Esophagus muscularis mucosa (tissue), 4 donors: ENCODE data around the gene CEP164. TPM values are rescaled to one million over a fixed set of nuclear protein-coding genes. Genes with fewer than 3 reads are reported as not detected.

Source experiments
- DNase-seq: peaks from one replicate; pipeline ENCODE4 v3.0.0-alpha.2; 2017; ENCODE audit errors: extremely low spot score
- H3K27ac ChIP-seq, 4 donors: fragments of 200-600 bp; sonication (generic); replicated peaks in 1 of 4; 1 replicate in 3 of 4; 2 replicates in 1 of 4; pipeline ENCODE4 v1.5.1; 2016 to 2019; ENCODE audit warnings: mild to moderate bottlenecking in 1 of 4
- H3K27me3 ChIP-seq, 4 donors: fragments of 200-600 bp; sonication (generic); one replicate each; pipeline versions ENCODE4 v1.5.1 to v1.6.0; 2016 to 2019
- H3K36me3 ChIP-seq, 4 donors: fragments of 200-600 bp; sonication (generic); one replicate each; pipeline ENCODE4 v1.5.1; 2016 to 2019
- H3K4me1 ChIP-seq, 4 donors: fragments of 200-600 bp; sonication (generic); one replicate each; pipeline ENCODE4 v1.5.1; 2016 to 2019
- H3K4me3 ChIP-seq, 4 donors: fragments of 200-600 bp; sonication (generic); 1 replicate in 2 of 4; 2 replicates in 2 of 4; pipeline ENCODE4 v1.5.1; 2016 to 2019; ENCODE audit warnings: mild to moderate bottlenecking in 4 of 4, moderate library complexity in 1 of 4
- H3K9me3 ChIP-seq, 4 donors: fragments of 200-600 bp; sonication (generic); 1 replicate in 3 of 4; 2 replicates in 1 of 4; pipeline ENCODE4 v1.5.1; 2016 to 2019
- EP300 ChIP-seq: sonication (generic); formaldehyde crosslinking; IDR thresholded peaks from one replicate; pipeline ENCODE4 v1.6.1; 2017; ENCODE audit warnings: antibody characterized with exemption
- POLR2A ChIP-seq: fragments of 450-650 bp; IDR thresholded peaks from one replicate; pipeline ENCODE4 v1.6.1; 2017; ENCODE audit warnings: antibody characterized with exemption, moderate library complexity, mild to moderate bottlenecking, low read depth
- POLR2AphosphoS5 ChIP-seq, 2 donors: sonication (generic); formaldehyde crosslinking; IDR thresholded peaks; one replicate each; pipeline ENCODE4 v1.6.1; 2017; ENCODE audit warnings: antibody characterized with exemption in 2 of 2
- WGBS: methylation state at CpG from one replicate; pipeline ENCODE4 v1.1.5; 2018; 5-methylcytosine and 5-hydroxymethylcytosine counted together
- intact Hi-C: fragments of 100-400 bp; cut with DNase I; formaldehyde crosslinking; loops from one replicate; pipeline ENCODE4 v1.15.1; 2023
- total RNA-seq, 4 donors: library from RNA; depleted of rRNA; stranded (reverse); fragments of >200 nt; gene quantifications; one replicate each; pipeline versions ENCODE4 v1.1.0 to v1.2.1, GENCODE V29; 2016
- TF ChIP-seq, protein P1 (sequence below), 3 experiments: fragments of 200-600 bp in 2 of 3; fragments of 450-650 bp in 1 of 3; sonication (generic) in 2 of 3; IDR thresholded peaks; one replicate each; pipeline ENCODE4 v1.5.1; 2017 to 2019; ENCODE audit warnings: antibody characterized with exemption in 3 of 3, mild to moderate bottlenecking in 2 of 3, moderate library complexity in 1 of 3

Gene CEP164
- total RNA-seq, 4 donors from 2014 or later = 16.4 to 21.2 (median 18.7) TPM

DNA sequence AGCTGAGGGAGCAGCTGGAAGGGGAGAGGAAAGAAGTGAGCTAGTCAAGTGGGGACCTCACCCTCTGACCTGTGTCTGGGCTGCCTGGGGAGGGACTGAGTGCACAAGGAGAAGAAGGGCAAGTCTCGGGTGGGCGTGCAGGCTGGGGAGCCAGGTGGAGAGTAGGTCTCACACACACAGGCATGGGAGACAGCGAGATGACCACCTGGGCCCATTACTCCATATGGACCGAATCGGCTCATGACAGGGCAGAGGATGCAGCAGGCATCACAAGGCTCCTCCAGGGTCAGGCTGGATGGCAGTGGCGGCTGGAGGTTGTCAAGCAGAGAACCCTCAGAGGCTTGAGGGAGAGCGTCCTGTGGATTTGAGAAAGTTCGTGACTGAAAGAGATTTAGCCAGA lies 63.5 kb downstream of the CEP164 start:
- WGBS = 94% methylated on average over 7 of the region's 8 CpGs
- Histone ChIP-seq H3K4me3 (no peak overlapping the region), H3K36me3 (peaks cover 73 to 100% (median 87%) of the 10 kb centered on the region in 4 donors), H3K27ac (no peak overlapping the region), H3K4me1 (no peaks in the 10 kb centered on the region), H3K27me3 (no peaks in the 10 kb centered on the region), H3K9me3 (no peaks in the 10 kb centered on the region)
- intact Hi-C loops = no loop called here
- TF ChIP-seq EP300 (no peak), POLR2A (no peak), POLR2AphosphoS5 (IDR thresholded peaks at IDR 0.05) (no peak)
- TF ChIP-seq, protein P1, sequence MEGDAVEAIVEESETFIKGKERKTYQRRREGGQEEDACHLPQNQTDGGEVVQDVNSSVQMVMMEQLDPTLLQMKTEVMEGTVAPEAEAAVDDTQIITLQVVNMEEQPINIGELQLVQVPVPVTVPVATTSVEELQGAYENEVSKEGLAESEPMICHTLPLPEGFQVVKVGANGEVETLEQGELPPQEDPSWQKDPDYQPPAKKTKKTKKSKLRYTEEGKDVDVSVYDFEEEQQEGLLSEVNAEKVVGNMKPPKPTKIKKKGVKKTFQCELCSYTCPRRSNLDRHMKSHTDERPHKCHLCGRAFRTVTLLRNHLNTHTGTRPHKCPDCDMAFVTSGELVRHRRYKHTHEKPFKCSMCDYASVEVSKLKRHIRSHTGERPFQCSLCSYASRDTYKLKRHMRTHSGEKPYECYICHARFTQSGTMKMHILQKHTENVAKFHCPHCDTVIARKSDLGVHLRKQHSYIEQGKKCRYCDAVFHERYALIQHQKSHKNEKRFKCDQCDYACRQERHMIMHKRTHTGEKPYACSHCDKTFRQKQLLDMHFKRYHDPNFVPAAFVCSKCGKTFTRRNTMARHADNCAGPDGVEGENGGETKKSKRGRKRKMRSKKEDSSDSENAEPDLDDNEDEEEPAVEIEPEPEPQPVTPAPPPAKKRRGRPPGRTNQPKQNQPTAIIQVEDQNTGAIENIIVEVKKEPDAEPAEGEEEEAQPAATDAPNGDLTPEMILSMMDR (IDR thresholded peaks at IDR 0.05) = no peak
- DNase-seq = no peak

DNA sequence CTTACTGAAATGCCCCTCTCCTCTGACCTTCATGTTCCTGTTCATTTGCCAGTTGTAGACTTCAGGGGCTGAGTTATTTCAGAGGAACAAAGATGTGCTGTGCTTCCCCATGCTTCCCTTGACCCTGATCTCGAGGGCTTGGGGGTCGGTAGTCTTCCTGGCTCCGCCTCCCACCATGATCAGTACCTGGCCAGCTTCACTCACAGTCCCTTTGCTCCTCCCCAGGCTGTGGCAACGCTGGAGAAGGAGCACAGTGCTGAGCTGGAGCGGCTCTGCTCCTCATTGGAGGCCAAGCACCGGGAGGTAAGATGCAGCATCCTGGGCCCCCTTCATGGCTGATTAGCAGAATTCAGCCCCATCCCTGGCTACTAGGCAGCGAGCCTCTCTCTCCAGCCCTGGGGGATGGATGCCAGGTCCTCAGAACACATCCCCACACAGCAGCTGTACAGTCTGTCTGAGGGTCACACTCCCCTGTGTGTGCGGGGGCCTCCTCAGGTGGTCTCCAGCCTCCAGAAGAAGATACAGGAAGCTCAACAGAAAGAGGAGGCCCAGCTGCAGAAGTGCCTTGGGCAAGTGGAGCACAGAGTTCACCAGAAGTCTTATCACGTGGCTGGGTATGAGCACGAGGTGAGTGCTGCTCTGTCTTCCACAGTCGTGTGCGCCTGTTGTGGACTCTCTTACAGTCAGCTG lies 64.5 kb downstream of the CEP164 start:
- intact Hi-C loops = no loop called here

DNA sequence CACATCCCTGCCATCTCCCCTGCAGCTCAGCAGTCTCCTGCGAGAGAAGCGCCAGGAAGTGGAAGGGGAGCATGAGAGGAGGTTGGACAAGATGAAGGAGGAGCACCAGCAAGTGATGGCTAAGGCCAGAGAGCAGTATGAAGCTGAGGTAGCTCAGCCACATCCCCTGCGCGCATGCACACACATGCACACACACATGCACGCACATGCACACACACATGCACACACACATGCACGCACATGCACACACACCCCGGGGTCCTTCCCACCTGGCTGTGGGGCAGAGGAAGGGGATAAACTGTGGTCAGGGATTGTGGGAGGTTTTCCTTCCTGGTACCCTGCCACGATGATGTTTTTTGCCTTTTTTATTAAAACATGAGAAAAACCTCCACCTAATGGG lies 65.3 kb downstream of the CEP164 start:
- no peak overlapping the region for H3K27ac ChIP-seq
- H3K4me3 ChIP-seq = no peak overlapping the region
- DNase-seq = no peak
- TF ChIP-seq POLR2AphosphoS5 (IDR thresholded peaks at IDR 0.05) = no peak
- TF ChIP-seq, protein P1 (IDR thresholded peaks at IDR 0.05) = no peak
- TF ChIP-seq POLR2A = no peak
- TF ChIP-seq EP300 = no peak
- H3K36me3 ChIP-seq = peaks cover 74 to 100% (median 89%) of the 10 kb centered on the region in 4 donors
- 94% methylated on average over 8 of the region's 8 CpGs for WGBS
- no peaks in the 10 kb centered on the region for H3K4me1 ChIP-seq
- no peaks in the 10 kb centered on the region for H3K27me3 ChIP-seq
- no peaks in the 10 kb centered on the region for H3K9me3 ChIP-seq
- intact Hi-C loops = no loop called here

More for the DNA sequence above, 64.5 kb downstream of the CEP164 start:
- Histone ChIP-seq H3K4me3 (no peak overlapping the region), H3K9me3 (no peaks in the 10 kb centered on the region), H3K27me3 (no peaks in the 10 kb centered on the region), H3K27ac (no peak overlapping the region), H3K36me3 (peaks cover 73 to 100% (median 88%) of the 10 kb centered on the region in 4 donors), H3K4me1 (no peaks in the 10 kb centered on the region)
- 89% methylated on average over 11 of the region's 12 CpGs for WGBS
- TF ChIP-seq POLR2A (no peak), EP300 (no peak)
- DNase-seq = no peak

DNA sequence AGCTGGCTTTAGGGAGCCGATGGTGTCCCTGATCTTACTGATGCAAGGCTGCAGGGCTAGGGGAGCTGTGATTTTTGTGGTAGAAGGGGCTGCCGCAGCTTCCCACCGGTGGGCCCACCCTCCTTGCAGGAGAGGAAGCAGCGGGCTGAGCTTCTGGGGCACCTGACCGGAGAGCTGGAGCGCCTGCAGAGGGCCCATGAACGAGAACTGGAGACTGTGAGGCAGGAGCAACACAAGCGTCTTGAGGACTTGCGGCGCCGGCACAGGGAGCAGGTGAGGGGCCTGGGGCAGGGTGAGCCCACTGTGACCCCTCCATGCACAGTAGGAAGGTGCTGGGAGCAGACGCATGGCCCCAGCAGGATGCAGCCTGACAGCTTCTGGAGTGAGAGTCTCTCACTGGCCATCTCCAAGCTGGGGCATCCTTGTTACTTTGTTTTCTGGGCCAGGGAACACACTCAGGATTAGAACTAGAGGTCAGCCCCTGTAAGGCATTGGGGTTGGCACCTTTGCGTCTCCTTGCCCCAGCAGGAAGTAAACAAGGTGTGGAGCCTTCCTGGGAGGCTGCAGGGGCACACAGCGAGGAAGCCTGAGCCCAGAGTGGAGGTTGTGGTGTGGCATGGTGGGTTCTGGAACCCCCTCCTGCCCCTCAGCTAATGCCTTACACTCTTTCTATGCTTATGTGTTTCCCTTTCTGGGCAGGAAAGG lies 66.7 kb downstream of the CEP164 start:
- Histone ChIP-seq H3K4me3 (no peak overlapping the region), H3K4me1 (no peaks in the 10 kb centered on the region), H3K9me3 (peaks cover 0 to 9% (median 0%) of the 10 kb centered on the region in 4 donors), H3K36me3 (peaks cover 78 to 96% (median 92%) of the 10 kb centered on the region in 4 donors), H3K27me3 (no peaks in the 10 kb centered on the region), H3K27ac (no peak overlapping the region)
- WGBS = 89% methylated on average over 14 of the region's 14 CpGs
- no peak for DNase-seq
- intact Hi-C loops = no loop called here
- TF ChIP-seq, protein P1 (IDR thresholded peaks at IDR 0.05) = no peak
- no peak for TF ChIP-seq POLR2AphosphoS5 (IDR thresholded peaks at IDR 0.05)
- no peak for TF ChIP-seq POLR2A
- no peak for TF ChIP-seq EP300

DNA sequence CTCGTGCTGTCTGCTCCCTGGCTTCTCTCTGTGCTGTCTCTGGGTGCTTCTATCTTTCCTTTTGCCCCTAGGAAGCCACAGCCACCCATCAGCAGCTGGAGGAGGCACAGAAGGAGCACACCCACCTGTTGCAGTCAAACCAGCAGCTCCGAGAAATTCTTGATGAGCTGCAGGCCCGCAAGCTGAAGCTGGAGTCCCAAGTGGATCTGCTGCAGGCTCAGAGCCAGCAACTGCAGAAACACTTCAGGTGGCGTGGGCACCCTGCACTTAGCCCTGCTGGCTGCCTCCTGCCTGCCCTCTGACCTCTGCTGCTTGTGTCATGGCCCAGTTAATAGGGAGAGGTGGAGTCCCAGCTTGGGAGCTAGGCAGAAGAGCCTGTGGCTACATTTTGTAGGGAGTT lies 67.8 kb downstream of the CEP164 start:
- intact Hi-C loops = no loop called here
- Histone ChIP-seq H3K4me1 (no peaks in the 10 kb centered on the region), H3K4me3 (no peak overlapping the region), H3K36me3 (peaks cover 73 to 85% (median 84%) of the 10 kb centered on the region in 4 donors), H3K27ac (no peak overlapping the region), H3K9me3 (peaks cover 0 to 9% (median 0%) of the 10 kb centered on the region in 4 donors), H3K27me3 (no peaks in the 10 kb centered on the region)
- WGBS = 77% methylated on average over 1 of the region's 4 CpGs
- no peak for DNase-seq
- TF ChIP-seq POLR2AphosphoS5 (IDR thresholded peaks at IDR 0.05) = no peak
- no peak for TF ChIP-seq EP300
- TF ChIP-seq POLR2A = no peak
- TF ChIP-seq, protein P1 (IDR thresholded peaks at IDR 0.05) = no peak
